CD14-positive monocyte (primary cell): ENCODE results near the gene TMEM86B. TPM values are rescaled to one million over a fixed set of nuclear protein-coding genes. Genes with fewer than 3 reads are reported as not detected.
A peak's percentile ranks its signal among the peaks of the same experiment; 100 is the strongest.

Experiments used
- DNase-seq, 3 donors: peaks; one replicate each; pipeline ENCODE4 v3.0.0-alpha.2; 2011 to 2022
- H2AFZ ChIP-seq: 2 replicates; pipeline ENCODE4 v1.6.0; 2012; ENCODE audit warnings: mild to moderate bottlenecking, low read depth, low read length, inconsistent platforms; ENCODE audit not compliant: insufficient read depth, poor library complexity, severe bottlenecking
- H3K27ac ChIP-seq, 2 donors: 1 replicate in 1 of 2; 2 replicates in 1 of 2; pipeline ENCODE4 v1.5.1; 2012 to 2013; ENCODE audit warnings: low read length in 2 of 2, control low read depth in 1 of 2, inconsistent platforms in 1 of 2, low read depth in 1 of 2, mild to moderate bottlenecking in 1 of 2
- H3K27me3 ChIP-seq, 2 donors: one replicate each; pipeline versions ENCODE4 v1.6.0 to v1.6.1; 2011 to 2013; ENCODE audit warnings: low read length in 2 of 2; ENCODE audit not compliant: control insufficient read depth in 2 of 2, insufficient read depth in 2 of 2
- H3K36me3 ChIP-seq, 2 donors: replicated peaks in 1 of 2; 1 replicate in 1 of 2; 2 replicates in 1 of 2; pipeline versions ENCODE4 v1.5.1 to v1.6.1; 2012 to 2013; ENCODE audit warnings: low read length in 2 of 2, control low read depth in 1 of 2, inconsistent platforms in 1 of 2, mild to moderate bottlenecking in 1 of 2; ENCODE audit not compliant: insufficient read depth in 2 of 2, control insufficient read depth in 1 of 2
- H3K4me1 ChIP-seq, 2 donors: 1 replicate in 1 of 2; 2 replicates in 1 of 2; pipeline versions ENCODE4 v1.5.1 to v1.6.1; 2012 to 2013; ENCODE audit warnings: low read length in 2 of 2, control low read depth in 1 of 2, inconsistent platforms in 1 of 2, mild to moderate bottlenecking in 1 of 2, moderate library complexity in 1 of 2; ENCODE audit not compliant: insufficient read depth in 2 of 2, control insufficient read depth in 1 of 2
- H3K4me2 ChIP-seq: replicated peaks from 2 replicates; pipeline ENCODE3; 2012; ENCODE audit warnings: low read length, moderate library complexity, mild to moderate bottlenecking; ENCODE audit not compliant: poor library complexity, severe bottlenecking; ENCODE audit errors: extremely low read depth
- H3K4me3 ChIP-seq, 3 experiments: fragments of 200-600 bp in 1 of 3; sonication (generic) in 1 of 3; replicated peaks in 1 of 3; 1 replicate in 2 of 3; 2 replicates in 1 of 3; pipeline ENCODE4 v1.5.1; 2011 to 2013; ENCODE audit warnings: low read length in 3 of 3, mild to moderate bottlenecking in 3 of 3, control low read depth in 2 of 3, low read depth in 2 of 3, inconsistent platforms in 1 of 3, moderate library complexity in 1 of 3
- H3K79me2 ChIP-seq: 2 replicates; pipeline ENCODE4 v1.6.0; 2012; ENCODE audit warnings: mild to moderate bottlenecking, control low read depth, inconsistent platforms, low read length, moderate library complexity; ENCODE audit not compliant: insufficient read depth
- H3K9ac ChIP-seq: 2 replicates; pipeline ENCODE4 v1.6.0; 2017; ENCODE audit warnings: low read length, mild to moderate bottlenecking; ENCODE audit not compliant: insufficient read depth, poor library complexity, severe bottlenecking
- H3K9me3 ChIP-seq, 2 donors: replicated peaks in 1 of 2; 1 replicate in 1 of 2; 2 replicates in 1 of 2; pipeline versions ENCODE4 v1.5.1 to v1.6.1; 2012 to 2013; ENCODE audit warnings: low read length in 2 of 2, control low read depth in 1 of 2; ENCODE audit not compliant: control insufficient read depth in 1 of 2, insufficient read depth in 1 of 2
- H4K20me1 ChIP-seq: 2 replicates; pipeline ENCODE4 v1.6.0; 2012; ENCODE audit warnings: mild to moderate bottlenecking, low read length, control low read depth, moderate library complexity; ENCODE audit not compliant: insufficient read depth
- H3K27ac Mint-ChIP-seq, 7 donors: one replicate each; pipeline ENCODE4 v1.8.0; 2020; ENCODE audit warnings: mild to moderate bottlenecking in 7 of 7, mixed read lengths in 7 of 7, moderate library complexity in 6 of 7, inconsistent platforms in 2 of 7
- H3K27me3 Mint-ChIP-seq, 3 donors: one replicate each; pipeline ENCODE4 v1.8.0; 2021 to 2022; ENCODE audit warnings: low read depth in 3 of 3, mild to moderate bottlenecking in 3 of 3, mixed read lengths in 3 of 3, moderate library complexity in 3 of 3, inconsistent platforms in 1 of 3
- H3K36me3 Mint-ChIP-seq, 2 donors: one replicate each; pipeline ENCODE4 v1.8.0; 2020; ENCODE audit warnings: mixed read lengths in 2 of 2, inconsistent platforms in 1 of 2, mild to moderate bottlenecking in 1 of 2
- H3K4me1 Mint-ChIP-seq: one replicate; pipeline ENCODE4 v1.8.0; 2020; ENCODE audit warnings: mild to moderate bottlenecking, mixed read lengths
- H3K4me3 Mint-ChIP-seq, 2 donors: one replicate each; pipeline ENCODE4 v1.8.0; 2020; ENCODE audit warnings: mild to moderate bottlenecking in 2 of 2, mixed read lengths in 2 of 2, moderate library complexity in 1 of 2
- H3K9me3 Mint-ChIP-seq, 7 donors: one replicate each; pipeline ENCODE4 v1.8.0; 2020 to 2022; ENCODE audit warnings: mixed read lengths in 7 of 7, mild to moderate bottlenecking in 6 of 7, moderate library complexity in 6 of 7, inconsistent platforms in 2 of 7
- CTCF ChIP-seq: fragments of 200-600 bp; IDR thresholded peaks from one replicate; pipeline ENCODE4 v1.8.0; 2022; ENCODE audit warnings: antibody characterized with exemption, mild to moderate bottlenecking
- WGBS: methylation state at CpG from one replicate; pipeline ENCODE4 v1.1.5; 2013; ENCODE audit warnings: missing lambda C conversion rate; ENCODE audit not compliant: insufficient coverage; 5-methylcytosine and 5-hydroxymethylcytosine counted together
- intact Hi-C, 2 donors: fragments of 100-400 bp; cut with micrococcal nuclease; formaldehyde crosslinking; loops; one replicate each; pipeline versions ENCODE4 v1.15.0 to v1.15.1; 2023
- polyA plus RNA-seq, 3 donors: library from polyadenylated mRNA; depleted of rRNA in 1 of 3; unstranded in 2 of 3; stranded (reverse) in 1 of 3; fragments of 300-500 nt in 2 of 3; fragments of >200 nt in 1 of 3; fragmentation: Illumina TruSeq in 2 of 3; gene quantifications; 1 replicate in 2 of 3; 2 replicates in 1 of 3; pipeline ENCODE4 v1.2.3, GENCODE V29; 2012 to 2021

Gene TMEM86B
- polyA plus RNA-seq, 3 donors: 0.16 to 10.7 (median 0.38) TPM

- Histone ChIP-seq H3K27ac (no peak overlapping the region), H3K36me3 (peaks cover 69 to 98% of the 10 kb centered on the region in 2 donors), H3K4me3 (no peak overlapping the region), H3K9ac (no peak overlapping the region), H3K79me2 (peaks cover 77% of the 10 kb centered on the region), H3K27me3 (no peaks in the 10 kb centered on the region), H3K4me2 (no peak overlapping the region), H4K20me1 (peaks cover 99% of the 10 kb centered on the region), H3K9me3 (no peaks in the 10 kb centered on the region), H2AFZ (no peak overlapping the region), H3K4me1 (peaks cover 0 to 21% of the 10 kb centered on the region in 2 donors)
- TF ChIP-seq CTCF: no peak
- Mint-ChIP-seq H3K9me3 (peaks cover 0 to 2% (median 0%) of the 10 kb centered on the region in 7 donors), H3K27ac (peak overlapping the region in 1 of 7 donors; percentile 46), H3K36me3 (peaks cover 50 to 86% of the 10 kb centered on the region in 2 donors), H3K27me3 (peaks cover 0 to 2% (median 2%) of the 10 kb centered on the region in 3 donors), H3K4me3 (no peak overlapping the region), H3K4me1 (peaks cover 19% of the 10 kb centered on the region)
- intact Hi-C loops: no loop called here
- 98% methylated on average over 23 of the region's 23 CpGs for WGBS
- no peak for DNase-seq
Observed at GRCh38 chr19:55245236-55245904, 16.8 kb upstream of the TMEM86B start.

GRCh38 chr19:55244004-55244680, 15.6 kb upstream of the TMEM86B start:
- H4K20me1 ChIP-seq: peaks cover 99% of the 10 kb centered on the region
- H2AFZ ChIP-seq: no peak overlapping the region
- H3K9ac ChIP-seq: no peak overlapping the region
- H3K9me3 ChIP-seq: no peaks in the 10 kb centered on the region
- Mint-ChIP-seq H3K36me3 (peaks cover 57 to 90% of the 10 kb centered on the region in 2 donors), H3K9me3 (peaks cover 0 to 2% (median 0%) of the 10 kb centered on the region in 7 donors), H3K27ac (peak overlapping the region in 2 of 7 donors; percentile 65 to 77), H3K27me3 (peaks cover 0 to 2% (median 2%) of the 10 kb centered on the region in 3 donors), H3K4me1 (peaks cover 17% of the 10 kb centered on the region), H3K4me3 (no peak overlapping the region)
- peaks cover 0 to 14% of the 10 kb centered on the region in 2 donors for H3K4me1 ChIP-seq
- no peak for DNase-seq
- peaks cover 76 to 98% of the 10 kb centered on the region in 2 donors for H3K36me3 ChIP-seq
- H3K4me3 ChIP-seq: no peak overlapping the region
- H3K27me3 ChIP-seq: no peaks in the 10 kb centered on the region
- 92% methylated on average over 10 of the region's 12 CpGs for WGBS
- no peak overlapping the region for H3K27ac ChIP-seq
- no peak for TF ChIP-seq CTCF
- no peak overlapping the region for H3K4me2 ChIP-seq
- H3K79me2 ChIP-seq: peaks cover 68% of the 10 kb centered on the region
- intact Hi-C loops: no loop called here
